Renal pelvis (tissue), 4 donors: ENCODE data around the gene PAQR7. TPM values are rescaled to one million over a fixed set of nuclear protein-coding genes. Genes with fewer than 3 reads are reported as not detected.

Experiments used
- DNase-seq: peaks from one replicate; pipeline ENCODE4 v3.0.0-alpha.2; 2013
- polyA plus RNA-seq, 3 donors: library from polyadenylated mRNA; unstranded; fragments of 120-200 nt; gene quantifications; one replicate each; pipeline ENCODE4 v1.2.1, GENCODE V29; 2013; ENCODE audit not compliant: insufficient read length in 3 of 3

PAQR7 gene
- polyA plus RNA-seq, 3 donors, result 26.6 to 36.8 (median 36.3) TPM

DNA sequence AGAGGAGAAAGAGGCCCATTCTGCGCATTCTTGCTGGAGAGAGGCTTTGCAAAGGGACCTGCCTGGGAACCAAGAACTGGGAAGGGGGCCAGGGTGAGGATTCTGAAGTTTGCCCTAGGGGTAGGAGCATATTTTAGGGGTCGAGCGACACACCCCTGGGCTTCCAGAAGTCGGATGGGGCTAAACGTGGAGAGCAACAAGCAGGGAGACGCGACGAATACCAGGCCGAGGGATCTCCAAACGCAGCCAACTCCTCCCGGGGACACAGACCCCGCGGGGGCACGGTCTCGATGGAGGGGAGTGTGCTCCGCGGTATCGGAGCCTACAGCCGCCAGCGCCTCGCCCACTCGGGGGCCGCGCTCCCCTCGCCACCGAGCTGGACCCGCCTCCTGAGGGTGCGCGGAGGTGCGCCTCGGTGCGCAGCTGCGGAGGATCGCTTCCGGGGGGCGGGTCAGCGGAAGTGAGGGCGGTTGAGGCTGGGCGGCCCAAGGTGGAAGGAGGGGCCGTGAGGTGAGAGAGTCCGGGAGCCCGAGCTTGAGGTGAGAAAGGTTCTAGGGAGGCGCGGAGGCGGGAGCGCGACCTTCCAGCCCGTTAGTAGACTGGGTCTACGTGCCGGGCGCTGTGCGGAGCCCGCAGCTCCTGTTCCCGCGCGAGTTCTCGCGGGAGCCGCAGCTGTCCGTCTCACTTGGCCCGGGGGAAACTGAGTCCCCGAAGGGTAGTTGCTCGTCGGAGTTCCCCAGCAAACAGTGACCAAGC, 55.8 kb downstream of the PAQR7 start, which contains the start of gene MTFR1L:
TSS of gene MTFR1L (plus strand) at position 464 of the 756 bp plus-strand sequence. CDS start 3,151 bp downstream, outside the sequence.
- peak; percentile 87 for DNase-seq

DNA sequence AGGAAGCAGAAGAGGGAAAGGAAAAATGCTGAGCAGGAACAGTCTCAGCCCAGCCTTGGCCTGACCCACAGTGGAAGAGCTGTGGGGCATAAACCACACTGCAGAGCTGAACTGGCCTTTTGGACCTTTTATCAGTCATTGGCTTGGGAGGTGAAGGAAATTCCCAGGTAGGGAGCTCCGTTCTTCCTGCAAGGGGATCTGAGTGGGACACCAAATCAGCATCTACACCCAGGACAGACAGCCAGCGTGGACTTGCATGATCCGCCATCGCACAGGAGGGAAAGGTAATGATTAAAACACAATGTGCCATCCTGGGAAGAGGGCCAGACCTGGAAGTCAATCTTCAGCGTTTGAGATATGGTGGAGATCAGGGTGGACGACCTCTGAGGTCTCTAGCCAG, 56.9 kb downstream of the PAQR7 start:
- no peak for DNase-seq

DNA sequence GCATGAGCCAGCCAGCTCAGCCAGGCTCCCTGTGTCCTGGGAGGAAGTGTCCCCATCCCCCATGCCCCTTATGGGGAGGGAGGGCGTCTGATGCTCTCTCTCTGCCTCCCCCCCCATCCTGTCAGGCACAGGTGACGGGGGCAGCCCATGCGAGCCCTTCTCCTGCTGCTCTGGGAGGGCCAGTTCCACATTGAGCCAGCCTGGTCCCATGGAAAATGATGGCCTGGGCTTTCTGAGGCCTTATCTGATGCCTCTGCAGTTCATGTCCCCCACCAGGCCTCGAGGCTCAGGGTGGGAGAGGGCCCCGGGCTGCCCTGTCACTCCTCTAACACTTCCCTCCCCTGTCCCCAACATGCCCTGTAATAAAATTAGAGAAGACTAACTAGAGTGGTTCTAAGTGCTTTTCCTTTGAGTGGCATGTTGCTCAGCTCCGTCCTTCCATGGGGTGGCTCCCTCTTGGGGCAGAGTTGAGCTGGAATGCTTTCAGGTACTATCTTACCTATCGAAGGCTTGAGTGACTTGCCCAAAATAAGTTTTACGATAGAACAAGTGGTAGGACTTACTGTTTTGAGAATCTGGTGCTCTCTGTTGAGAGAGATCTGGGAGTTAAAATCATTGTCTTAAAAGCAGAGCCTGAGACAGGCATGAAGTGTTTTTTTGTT, 57.5 kb downstream of the PAQR7 start:
- no peak for DNase-seq

DNA sequence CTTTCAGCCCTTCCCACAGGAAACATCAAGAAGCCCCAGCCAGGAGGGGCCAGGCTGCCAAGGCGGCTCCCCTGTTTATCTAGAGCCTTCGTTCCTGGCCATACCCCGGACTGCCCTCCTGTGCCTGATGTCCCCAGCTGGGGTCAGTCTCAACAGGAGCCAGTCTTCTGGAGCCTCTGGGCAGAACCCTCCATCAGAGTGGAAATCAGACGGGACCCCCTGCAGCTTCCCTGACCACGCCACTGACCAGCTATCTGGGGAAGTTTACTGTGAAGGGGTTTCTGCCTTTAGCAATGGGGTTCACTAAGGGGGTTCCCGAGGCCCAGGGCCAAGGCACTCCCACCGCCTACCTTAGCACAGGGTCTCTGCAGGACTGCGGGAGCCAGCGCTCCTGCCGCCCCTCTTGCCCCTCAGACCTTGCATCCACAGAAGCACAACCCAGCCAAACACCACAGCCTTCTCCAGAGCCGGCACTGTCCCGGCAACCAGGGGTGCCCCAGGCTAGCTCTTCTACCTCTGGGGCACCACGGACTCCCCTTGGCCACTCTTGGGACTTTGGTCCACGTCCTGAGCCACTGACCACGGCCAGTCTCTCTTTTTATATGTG, 59.3 kb downstream of the PAQR7 start:
- no peak for DNase-seq

DNA sequence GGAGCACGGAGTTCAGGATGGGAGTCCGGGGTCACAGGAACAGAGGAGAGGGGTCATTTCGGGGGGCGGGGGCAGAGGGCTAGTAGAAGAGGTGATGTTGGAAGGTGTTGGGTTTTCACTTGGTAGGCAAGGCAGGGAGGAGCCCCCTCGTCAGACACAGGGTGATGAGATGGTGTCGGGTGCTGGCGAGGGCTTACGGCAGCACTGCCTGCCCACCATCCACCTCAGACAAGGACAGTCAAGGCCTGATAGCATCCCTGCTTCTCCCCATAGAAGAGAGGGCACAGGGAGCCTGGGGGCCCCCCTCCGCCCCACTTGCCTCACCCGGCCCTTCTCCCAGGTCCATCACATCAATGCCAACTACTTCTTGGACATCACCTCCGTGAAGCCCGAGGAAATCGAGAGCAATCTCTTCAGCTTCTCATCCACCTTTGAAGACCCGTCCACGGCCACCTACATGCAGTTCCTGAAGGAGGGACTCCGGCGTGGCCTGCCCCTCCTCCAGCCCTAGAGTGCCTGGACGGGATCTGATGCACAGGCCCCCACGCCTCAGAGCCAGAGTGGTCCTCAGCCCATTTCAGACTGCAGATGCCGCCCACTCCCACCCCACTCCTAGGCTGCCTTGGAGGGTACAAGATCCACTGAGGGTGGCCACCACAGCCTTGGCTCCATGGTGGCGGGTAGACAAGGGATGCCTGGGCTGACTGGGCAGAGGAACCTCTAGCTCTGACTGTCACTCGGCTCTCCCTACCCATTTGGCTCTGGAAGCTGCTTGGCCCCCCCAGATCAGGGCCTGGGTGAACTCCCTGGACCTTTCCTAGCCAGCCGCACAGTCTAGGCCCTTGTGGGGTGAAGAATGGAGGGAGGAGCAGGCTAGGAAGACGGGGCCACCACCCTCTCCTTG, 60.0 kb downstream of the PAQR7 start:
- no peak for DNase-seq

DNA sequence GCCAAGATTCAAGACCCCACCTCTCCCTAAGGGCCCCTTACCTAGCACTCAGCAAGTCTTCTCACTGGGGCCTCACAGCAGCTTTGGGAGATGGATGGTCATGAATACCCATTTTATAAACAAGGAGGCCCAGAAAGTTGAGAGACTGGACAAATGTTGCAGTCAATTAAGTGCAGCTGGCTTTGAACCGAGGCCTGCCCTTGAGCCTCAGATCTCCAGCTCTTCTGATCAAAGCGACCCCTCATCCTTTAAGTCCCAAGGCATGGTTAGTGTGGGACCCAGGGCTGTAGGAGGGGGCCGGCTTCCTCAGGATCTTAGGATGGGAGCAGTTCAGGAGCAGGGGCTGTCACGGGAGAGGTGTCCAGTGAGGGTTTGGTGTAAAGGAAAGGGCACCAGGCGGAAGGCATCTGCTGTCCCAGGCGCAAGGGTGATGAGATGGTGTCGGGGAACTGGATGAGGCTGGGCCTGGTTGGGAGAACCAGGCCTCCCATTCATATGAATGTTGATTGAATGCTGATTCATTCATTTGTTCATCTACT, 60.9 kb downstream of the PAQR7 start:
- DNase-seq, result no peak

DNA sequence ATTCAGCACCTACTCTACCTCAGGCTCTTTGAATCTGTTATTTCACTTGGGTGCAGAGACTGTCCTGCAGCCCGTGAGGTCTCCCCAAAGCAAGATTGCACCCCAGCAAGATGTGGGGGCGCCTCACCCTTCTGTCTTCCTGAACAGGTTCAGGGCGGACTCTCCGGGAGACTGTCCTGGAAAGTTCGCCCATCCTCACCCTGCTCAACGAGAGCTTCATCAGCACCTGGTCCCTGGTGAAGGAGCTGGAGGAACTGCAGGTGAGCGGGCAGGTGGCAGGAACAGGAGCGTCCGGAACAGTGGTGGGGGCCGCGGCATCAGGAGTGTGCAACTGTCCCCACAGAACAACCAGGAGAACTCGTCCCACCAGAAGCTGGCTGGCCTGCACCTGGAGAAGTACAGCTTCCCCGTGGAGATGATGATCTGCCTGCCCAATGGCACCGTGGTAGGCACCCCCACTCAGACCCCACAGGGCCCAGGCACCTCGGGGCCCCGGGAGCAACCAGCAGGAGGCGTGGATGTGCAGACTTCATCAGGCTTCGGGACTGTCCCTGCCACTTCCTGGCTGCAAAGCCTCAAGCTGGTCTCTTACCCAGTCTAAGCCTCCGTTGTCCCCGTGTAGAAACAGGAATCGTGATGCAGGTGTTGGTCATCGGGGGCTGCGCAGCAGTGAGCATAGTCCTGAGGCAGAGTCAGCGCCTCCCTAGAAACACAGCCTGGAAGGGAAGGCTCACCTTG, 61.6 kb downstream of the PAQR7 start:
- DNase-seq, result no peak

DNA sequence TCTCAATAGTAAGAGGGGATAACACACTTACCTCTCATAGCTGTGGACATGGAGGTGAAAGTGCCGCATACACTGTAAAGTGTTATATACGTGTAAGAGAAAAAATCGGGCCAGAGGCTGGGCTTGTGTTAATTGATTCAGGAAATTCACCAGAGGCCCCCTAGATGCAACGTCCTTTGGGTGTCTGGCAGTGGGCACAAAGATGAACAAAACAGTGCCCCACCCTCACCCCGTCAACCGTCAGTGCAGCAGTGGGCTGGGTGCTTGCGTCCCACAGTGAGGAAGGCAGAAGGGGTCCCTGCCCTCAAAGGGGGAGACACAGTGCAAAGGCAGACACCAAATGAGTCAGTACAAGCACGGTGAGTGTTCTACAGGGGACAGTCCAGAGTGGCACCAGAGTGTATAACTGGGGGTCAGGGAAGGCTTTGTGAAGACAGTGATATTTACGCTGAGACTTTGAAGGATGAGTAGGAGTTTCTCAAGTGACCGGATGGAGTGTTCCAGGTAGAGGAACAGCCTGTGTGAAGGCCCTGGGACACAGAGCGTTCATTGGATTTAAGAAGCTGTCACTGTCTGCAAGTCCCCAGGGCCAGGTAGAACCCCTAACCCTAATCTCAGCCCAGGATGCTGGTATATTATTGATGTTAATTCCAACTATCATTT, 62.3 kb downstream of the PAQR7 start:
- no peak for DNase-seq

Other genes with a start within 250 kb of the PAQR7 start
- gene SELENON, start 75.5 kb downstream of the PAQR7 start, polyA plus RNA-seq, result 10 to 100 TPM; 81.3 to 87.4 (median 85.3) TPM
- gene MTFR1L, start 55.8 kb downstream of the PAQR7 start, polyA plus RNA-seq, result 100 to 1,000 TPM in 1 of 3 donors, 10 to 100 TPM in 2; 86.2 to 120 (median 95.4) TPM
- 1 to 10 TPM; 3.0 to 3.5 (median 3.4) TPM for gene AUNIP, start 16.3 kb downstream of the PAQR7 start, polyA plus RNA-seq
- 1,000 to 10,000 TPM; 1,042 to 1,257 (median 1,055) TPM for gene STMN1, start 30.7 kb upstream of the PAQR7 start, polyA plus RNA-seq
- 10 to 100 TPM; 16.5 to 24.0 (median 19.1) TPM for gene PAFAH2, start 122.4 kb upstream of the PAQR7 start, polyA plus RNA-seq
- gene EXTL1, start 146.1 kb upstream of the PAQR7 start, polyA plus RNA-seq, result 1 to 10 TPM; 1.6 to 2.1 (median 1.7) TPM
- gene SLC30A2, start 170.4 kb upstream of the PAQR7 start, polyA plus RNA-seq, result 1 to 10 TPM; 5.4 to 9.1 (median 5.5) TPM
- under 1 TPM; 0.73 to 1.00 (median 0.99) TPM for gene TRIM63, start 191.9 kb upstream of the PAQR7 start, polyA plus RNA-seq
- gene PDIK1L, start 236.1 kb upstream of the PAQR7 start, polyA plus RNA-seq, result 10 to 100 TPM; 16.2 to 17.2 (median 17.1) TPM